Naive thymus-derived CD4-positive, alpha-beta T cell (primary cell): ENCODE measurements around the gene DNMT3A. TPM values are rescaled to one million over a fixed set of nuclear protein-coding genes. Genes with fewer than 3 reads are reported as not detected.
A peak's percentile ranks its signal among the peaks of the same experiment; 100 is the strongest.

Experiments used
- ATAC-seq: fragments of 150-1000 bp; cut with Tn5 transposase; 2 replicates; pipeline ENCODE4 v1.10.0; 2021; ENCODE audit warnings: mild to moderate bottlenecking, moderate library complexity
- CTCF ChIA-PET: fragments of 350-600 bp; sonication (Branson Sonifier 250); formaldehyde crosslinking; loops from one replicate; lab custom pipeline; 2021; ENCODE audit warnings: antibody characterized with exemption; lab: Charles Lee
- POLR2A ChIA-PET: fragments of 350-600 bp; sonication (Branson Sonifier 250); formaldehyde crosslinking; loops from one replicate; lab custom pipeline; 2021; ENCODE audit warnings: antibody characterized with exemption, inconsistent platforms; lab: Charles Lee
- DNase-seq, 9 donors: peaks; one replicate each; pipeline versions ENCODE4 v3.0.0 to v3.0.0-alpha.2; 2020 to 2022; ENCODE audit warnings: mixed read lengths in 1 of 9
- H3K27ac ChIP-seq: one replicate; pipeline ENCODE4 v1.7.0; 2013; ENCODE audit warnings: mild to moderate bottlenecking, low read depth, low read length, moderate library complexity
- H3K27me3 ChIP-seq, 2 donors: one replicate each; pipeline ENCODE4 v1.7.0; 2013; ENCODE audit warnings: low read length in 2 of 2, mild to moderate bottlenecking in 2 of 2, moderate library complexity in 2 of 2; ENCODE audit not compliant: control insufficient read depth in 2 of 2, insufficient read depth in 2 of 2
- H3K36me3 ChIP-seq, 3 experiments: 1 replicate in 2 of 3; 2 replicates in 1 of 3; pipeline ENCODE4 v1.7.0; 2013; ENCODE audit warnings: low read length in 3 of 3, mild to moderate bottlenecking in 3 of 3, moderate library complexity in 1 of 3; ENCODE audit not compliant: insufficient read depth in 3 of 3, control insufficient read depth in 2 of 3
- H3K4me1 ChIP-seq, 2 donors: one replicate each; pipeline ENCODE4 v1.7.0; 2013; ENCODE audit warnings: low read length in 2 of 2, mild to moderate bottlenecking in 2 of 2, moderate library complexity in 1 of 2; ENCODE audit not compliant: control insufficient read depth in 2 of 2, insufficient read depth in 2 of 2
- H3K4me3 ChIP-seq: 2 replicates; pipeline ENCODE4 v1.7.0; 2013; ENCODE audit warnings: mild to moderate bottlenecking, low read length
- H3K9me3 ChIP-seq, 3 experiments: 1 replicate in 2 of 3; 2 replicates in 1 of 3; pipeline ENCODE4 v1.7.0; 2013; ENCODE audit warnings: low read length in 3 of 3; ENCODE audit not compliant: control insufficient read depth in 2 of 3
- H3K27ac Mint-ChIP-seq, 9 donors: one replicate each; pipeline ENCODE4 v1.8.0; 2020 to 2022; ENCODE audit warnings: mixed read lengths in 9 of 9, mild to moderate bottlenecking in 8 of 9, moderate library complexity in 5 of 9, inconsistent platforms in 2 of 9
- H3K27me3 Mint-ChIP-seq, 5 donors: one replicate each; pipeline ENCODE4 v1.8.0; 2021 to 2022; ENCODE audit warnings: mixed read lengths in 5 of 5, mild to moderate bottlenecking in 1 of 5
- H3K36me3 Mint-ChIP-seq, 5 donors: one replicate each; pipeline ENCODE4 v1.8.0; 2020 to 2022; ENCODE audit warnings: mixed read lengths in 5 of 5, mild to moderate bottlenecking in 3 of 5, inconsistent platforms in 1 of 5
- H3K4me1 Mint-ChIP-seq, 7 donors: one replicate each; pipeline ENCODE4 v1.8.0; 2020 to 2022; ENCODE audit warnings: mixed read lengths in 7 of 7, mild to moderate bottlenecking in 3 of 7, inconsistent platforms in 1 of 7
- H3K4me3 Mint-ChIP-seq, 10 donors: one replicate each; pipeline ENCODE4 v1.8.0; 2020 to 2022; ENCODE audit warnings: mild to moderate bottlenecking in 10 of 10, mixed read lengths in 10 of 10, moderate library complexity in 6 of 10, inconsistent platforms in 2 of 10
- H3K9me3 Mint-ChIP-seq, 11 donors: one replicate each; pipeline ENCODE4 v1.8.0; 2020 to 2022; ENCODE audit warnings: mixed read lengths in 11 of 11, mild to moderate bottlenecking in 4 of 11, inconsistent platforms in 1 of 11, moderate library complexity in 1 of 11
- intact Hi-C, 2 donors: fragments of 100-400 bp; cut with micrococcal nuclease; formaldehyde crosslinking; loops; one replicate each; pipeline ENCODE4 v1.15.1; 2023
- polyA plus RNA-seq, 2 donors: library from polyadenylated mRNA; unstranded; fragments of 300-500 nt; fragmentation: Illumina TruSeq; gene quantifications; one replicate each; pipeline ENCODE4 v1.2.3, GENCODE V29; 2021
- total RNA-seq, 6 experiments: library from RNA in 5 of 6; stranded (reverse) in 5 of 6; gene quantifications; 1 replicate in 5 of 6; 2 replicates in 1 of 6; pipeline ENCODE4 v1.2.3 and lab custom pipeline; 2021 to 2026

The DNMT3A gene
- total and polyA plus RNA-seq, 7 experiments from 2014 or later: 19.4 to 117 (median 80.7) TPM

DNA sequence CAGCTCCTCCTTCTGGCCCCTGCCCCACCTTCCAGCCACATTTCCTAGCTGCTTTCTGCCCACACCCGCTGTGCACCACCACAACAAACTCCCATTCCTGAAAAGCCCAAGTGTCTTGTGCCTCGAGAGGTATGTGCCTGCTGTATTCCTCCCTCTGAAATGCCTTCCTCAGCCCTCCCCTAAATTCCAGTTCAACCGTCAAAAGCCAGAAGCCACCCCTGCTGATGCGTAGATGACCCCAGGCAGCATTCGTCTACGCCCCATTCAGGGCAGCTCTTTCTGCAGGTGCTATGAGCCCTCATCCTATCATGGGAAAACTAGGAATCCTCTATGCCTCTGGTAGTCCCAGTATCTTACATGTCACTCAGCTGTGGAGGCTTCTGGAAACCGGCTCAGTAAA, 71.7 kb downstream of the DNMT3A start:
- H3K27ac Mint-ChIP-seq: peak overlapping the region in 7 of 9 donors; percentile 52 to 90 (median 83)
- ATAC-seq: no peak

DNA sequence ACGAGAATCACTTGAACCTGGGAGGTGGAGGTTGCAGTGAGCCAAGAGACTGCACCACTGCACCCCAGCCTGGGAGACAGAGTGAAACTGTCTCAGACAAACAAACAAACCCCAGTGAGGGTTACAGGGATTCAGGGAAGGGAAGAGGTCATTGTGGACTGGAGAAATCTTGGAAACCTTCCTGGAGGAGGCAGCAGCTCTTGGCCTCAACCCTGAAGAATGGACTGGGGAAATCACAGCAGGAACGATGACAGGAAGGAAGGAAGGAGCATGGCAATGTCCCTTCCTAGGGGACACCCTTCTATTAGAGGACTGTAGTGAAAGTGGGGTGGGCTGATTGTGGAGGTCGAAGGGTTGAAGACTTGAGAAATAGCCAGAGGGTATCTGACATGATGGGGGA, 72.5 kb downstream of the DNMT3A start:
- H3K4me3 ChIP-seq: no peak overlapping the region
- H3K9me3 ChIP-seq: no peaks in the 10 kb centered on the region
- no peaks in the 10 kb centered on the region for H3K27me3 ChIP-seq
- intact Hi-C loops: no loop called here
- peaks cover 0 to 27% (median 0%) of the 10 kb centered on the region in 3 experiments for H3K36me3 ChIP-seq
- H3K9me3 Mint-ChIP-seq: no peaks in the 10 kb centered on the region
- H3K27ac ChIP-seq: no peak overlapping the region
- peaks cover 32 to 81% (median 59%) of the 10 kb centered on the region in 7 donors for H3K4me1 Mint-ChIP-seq
- H3K4me1 ChIP-seq: peaks cover 31 to 50% of the 10 kb centered on the region in 2 donors
- ATAC-seq (no peak), DNase-seq (no peak)
- ChIA-PET CTCF (interaction anchor here (0.7 kb wide), 1 partner anchor 25 kb away, joined by 3 read pairs; no protein-coding TSS in a partner anchor), POLR2A (interaction anchor here (0.9 to 6.1 kb wide), 9 partner anchors 9 to 93 kb away, joined by 3 to 106 read pairs (median 6); no protein-coding TSS in a partner anchor)
- H3K4me3 Mint-ChIP-seq: no peak overlapping the region
- H3K36me3 Mint-ChIP-seq: peaks cover 9 to 50% (median 22%) of the 10 kb centered on the region in 5 donors
- peak overlapping the region in 8 of 9 donors; percentile 27 to 90 (median 80) for H3K27ac Mint-ChIP-seq
- H3K27me3 Mint-ChIP-seq: no peaks in the 10 kb centered on the region

More for the DNA sequence above, 71.7 kb downstream of the DNMT3A start:
- H3K27me3 Mint-ChIP-seq: no peaks in the 10 kb centered on the region
- H3K9me3 ChIP-seq: no peaks in the 10 kb centered on the region
- POLR2A ChIA-PET: interaction anchor here (0.9 to 6.1 kb wide), 7 partner anchors 8 to 92 kb away, joined by 3 to 106 read pairs (median 6); no protein-coding TSS in a partner anchor
- H3K4me1 ChIP-seq: peaks cover 39 to 55% of the 10 kb centered on the region in 2 donors
- H3K36me3 Mint-ChIP-seq: peaks cover 9 to 47% (median 22%) of the 10 kb centered on the region in 5 donors
- H3K4me3 Mint-ChIP-seq: peak overlapping the region in 1 of 10 donors; percentile 71
- intact Hi-C loops: loop anchor here in 1 of 2 donors (5.0 to 10.0 kb wide), 2 partner anchors 53 to 225 kb away; partner anchors contain the start of gene EFR3B
- no peaks in the 10 kb centered on the region for H3K9me3 Mint-ChIP-seq
- H3K27ac ChIP-seq: no peak overlapping the region
- no peak overlapping the region for H3K4me3 ChIP-seq
- CTCF ChIA-PET: interaction anchor here (0.7 kb wide), 2 partner anchors 10 to 24 kb away, joined by 3 read pairs; no protein-coding TSS in a partner anchor
- no peaks in the 10 kb centered on the region for H3K27me3 ChIP-seq
- H3K36me3 ChIP-seq: peaks cover 0 to 27% (median 0%) of the 10 kb centered on the region in 3 experiments
- DNase-seq: no peak
- H3K4me1 Mint-ChIP-seq: peaks cover 38 to 83% (median 66%) of the 10 kb centered on the region in 7 donors

DNA sequence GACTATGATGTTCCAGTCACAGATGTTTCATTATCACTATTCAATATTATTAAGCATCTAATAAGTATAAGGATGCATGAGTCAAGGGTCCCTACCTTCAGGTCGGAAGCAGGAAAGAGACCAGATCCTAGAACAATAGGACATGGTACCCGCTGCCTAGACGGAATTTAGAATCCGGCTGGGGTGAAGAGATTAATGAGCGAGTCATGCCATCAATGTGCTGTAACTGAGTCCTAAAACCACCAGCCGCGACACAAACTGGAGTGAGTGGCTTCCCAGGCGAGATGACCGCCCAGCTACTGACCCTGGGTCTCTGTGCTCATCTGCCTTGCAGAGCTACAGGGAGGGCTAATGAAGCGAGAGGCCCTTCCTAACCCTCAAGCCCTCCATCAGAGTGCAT, 73.6 kb downstream of the DNMT3A start:
- H3K4me1 Mint-ChIP-seq: peaks cover 21 to 77% (median 55%) of the 10 kb centered on the region in 7 donors

DNA sequence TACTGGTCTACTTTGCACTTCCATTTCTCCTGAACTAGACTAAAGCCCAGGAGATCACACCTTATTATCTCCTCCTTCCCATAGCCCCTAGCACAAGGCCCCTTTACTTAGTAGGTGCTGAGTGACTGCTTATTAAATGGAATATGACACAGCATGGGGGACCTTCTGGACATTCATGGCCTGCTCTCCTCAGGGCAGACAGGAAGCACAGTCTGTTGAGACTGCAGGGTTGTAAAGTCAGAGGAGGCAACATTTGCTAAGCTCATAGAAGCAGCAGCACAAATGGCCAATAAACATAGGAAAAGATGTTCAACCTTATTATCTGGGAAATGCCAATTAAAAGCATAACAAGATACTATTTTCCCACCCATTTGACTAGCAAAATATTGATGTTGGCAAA, 75.3 kb downstream of the DNMT3A start:
- no peaks in the 10 kb centered on the region for H3K27me3 Mint-ChIP-seq
- peak overlapping the region; percentile 60 for H3K27ac ChIP-seq
- CTCF ChIA-PET: interaction anchor here (1.0 kb wide), 1 partner anchor 43 kb away, joined by 3 read pairs; no protein-coding TSS in a partner anchor

More for the DNA sequence above, 73.6 kb downstream of the DNMT3A start:
- H3K36me3 ChIP-seq: peaks cover 0 to 27% (median 0%) of the 10 kb centered on the region in 3 experiments
- POLR2A ChIA-PET: interaction anchor here (1.1 to 6.1 kb wide), 5 partner anchors 10 to 27 kb away, joined by 5 to 33 read pairs (median 11); no protein-coding TSS in a partner anchor
- no peaks in the 10 kb centered on the region for H3K27me3 Mint-ChIP-seq
- CTCF ChIA-PET: no interaction called here
- no peak for DNase-seq
- H3K27ac ChIP-seq: no peak overlapping the region
- H3K9me3 ChIP-seq: no peaks in the 10 kb centered on the region
- H3K27ac Mint-ChIP-seq: peak overlapping the region in 6 of 9 donors; percentile 25 to 90 (median 73)
- no peaks in the 10 kb centered on the region for H3K9me3 Mint-ChIP-seq
- no peak overlapping the region for H3K4me3 ChIP-seq
- no peaks in the 10 kb centered on the region for H3K27me3 ChIP-seq
- intact Hi-C loops: no loop called here
- no peak for ATAC-seq
- peaks cover 9 to 50% (median 20%) of the 10 kb centered on the region in 5 donors for H3K36me3 Mint-ChIP-seq
- peaks cover 20 to 39% of the 10 kb centered on the region in 2 donors for H3K4me1 ChIP-seq
- H3K4me3 Mint-ChIP-seq: peak overlapping the region in 1 of 10 donors; percentile 12

DNA sequence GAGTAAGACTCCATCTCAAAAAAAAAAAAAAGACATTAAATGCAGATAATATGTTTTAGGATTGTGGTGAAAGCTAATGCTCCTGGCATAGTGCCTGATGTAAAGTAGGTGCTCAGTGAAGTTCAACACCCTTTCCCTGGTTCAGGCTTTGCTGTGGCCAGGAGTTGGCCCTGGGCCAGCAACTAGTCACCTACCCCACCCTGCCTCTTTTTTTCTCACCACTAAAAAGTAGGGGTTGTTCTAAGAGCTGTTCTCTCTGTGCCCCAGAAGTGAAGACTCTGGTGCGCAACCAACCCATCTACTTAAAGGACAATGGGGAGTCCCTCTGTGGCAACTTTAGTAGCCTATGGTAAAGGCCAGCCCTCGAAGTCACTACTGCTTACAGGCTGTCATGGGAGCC, 75.9 kb downstream of the DNMT3A start:
- peaks cover 26 to 69% (median 60%) of the 10 kb centered on the region in 7 donors for H3K4me1 Mint-ChIP-seq
- DNase-seq (peak in 3 of 9 donors; percentile 31 to 56 (median 42)), ATAC-seq (peak; percentile 67)
- H3K27ac ChIP-seq: peak overlapping the region; percentile 60
- H3K27ac Mint-ChIP-seq: peak overlapping the region in 7 of 9 donors; percentile 64 to 90 (median 83)
- no peak overlapping the region for H3K4me3 ChIP-seq
- H3K27me3 ChIP-seq: no peaks in the 10 kb centered on the region
- H3K36me3 Mint-ChIP-seq: peaks cover 9 to 43% (median 24%) of the 10 kb centered on the region in 5 donors
- POLR2A ChIA-PET: interaction anchor here (0.6 to 6.1 kb wide), 9 partner anchors 12 to 153 kb away, joined by 3 to 33 read pairs (median 5); no protein-coding TSS in a partner anchor
- intact Hi-C loops: no loop called here
- H3K9me3 ChIP-seq: no peaks in the 10 kb centered on the region
- peaks cover 14 to 30% of the 10 kb centered on the region in 2 donors for H3K4me1 ChIP-seq
- peaks cover 0 to 27% (median 0%) of the 10 kb centered on the region in 3 experiments for H3K36me3 ChIP-seq
- no peaks in the 10 kb centered on the region for H3K9me3 Mint-ChIP-seq
- CTCF ChIA-PET: no interaction called here
- peak overlapping the region in 7 of 10 donors; percentile 14 to 58 (median 38) for H3K4me3 Mint-ChIP-seq
- H3K27me3 Mint-ChIP-seq: no peaks in the 10 kb centered on the region

More for the DNA sequence above, 75.3 kb downstream of the DNMT3A start:
- Mint-ChIP-seq H3K9me3 (no peaks in the 10 kb centered on the region), H3K36me3 (peaks cover 9 to 46% (median 24%) of the 10 kb centered on the region in 5 donors), H3K4me1 (peaks cover 26 to 69% (median 60%) of the 10 kb centered on the region in 7 donors), H3K4me3 (peak overlapping the region in 7 of 10 donors; percentile 14 to 69 (median 44)), H3K27ac (peak overlapping the region; percentile 18 to 90 (median 83))
- intact Hi-C loops: no loop called here
- Histone ChIP-seq H3K9me3 (no peaks in the 10 kb centered on the region), H3K4me3 (no peak overlapping the region), H3K4me1 (peaks cover 14 to 30% of the 10 kb centered on the region in 2 donors), H3K36me3 (peaks cover 0 to 27% (median 0%) of the 10 kb centered on the region in 3 experiments), H3K27me3 (no peaks in the 10 kb centered on the region)
- DNase-seq (no peak), ATAC-seq (no peak)
- POLR2A ChIA-PET: interaction anchor here (0.7 to 6.1 kb wide), 9 partner anchors 8 to 152 kb away, joined by 3 to 33 read pairs (median 9); no protein-coding TSS in a partner anchor

DNA sequence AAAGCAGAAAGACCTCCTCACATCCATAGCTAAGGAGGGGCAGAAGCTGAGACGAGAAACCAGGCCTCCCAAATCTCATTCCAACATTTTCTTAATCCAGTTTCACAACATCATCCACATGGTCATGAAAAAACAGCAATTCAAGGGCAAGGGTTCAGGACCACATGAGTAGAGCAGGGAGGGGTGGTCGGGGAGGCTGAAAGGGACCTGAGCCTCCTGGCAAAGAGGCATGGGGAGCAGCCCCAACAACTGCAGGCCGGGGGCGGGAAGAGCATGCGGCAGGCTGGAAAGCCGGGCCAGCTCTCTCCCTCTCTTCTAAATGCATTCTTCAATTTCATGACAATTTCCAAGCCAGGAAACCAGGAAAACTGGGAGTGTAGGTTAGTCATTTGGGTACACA, 76.7 kb downstream of the DNMT3A start:
- Mint-ChIP-seq H3K4me3 (no peak overlapping the region), H3K36me3 (peaks cover 7 to 43% (median 27%) of the 10 kb centered on the region in 5 donors), H3K4me1 (peaks cover 22 to 66% (median 59%) of the 10 kb centered on the region in 7 donors), H3K27ac (peak overlapping the region in 4 of 9 donors; percentile 13 to 72 (median 46)), H3K27me3 (no peaks in the 10 kb centered on the region), H3K9me3 (no peaks in the 10 kb centered on the region)
- Histone ChIP-seq H3K27ac (no peak overlapping the region), H3K4me3 (no peak overlapping the region), H3K4me1 (peaks cover 14 to 30% of the 10 kb centered on the region in 2 donors), H3K9me3 (no peaks in the 10 kb centered on the region), H3K27me3 (no peaks in the 10 kb centered on the region), H3K36me3 (peaks cover 0 to 29% (median 4%) of the 10 kb centered on the region in 3 experiments)
- ATAC-seq (no peak), DNase-seq (no peak)
- intact Hi-C loops: no loop called here
- CTCF ChIA-PET: no interaction called here
- POLR2A ChIA-PET: interaction anchor here (0.6 to 6.1 kb wide), 6 partner anchors 9 to 60 kb away, joined by 3 to 33 read pairs (median 4); no protein-coding TSS in a partner anchor
